SK-N-SH treated with all-trans-retinoic acid at 6 μM for 48 hours (cell line): ENCODE measurements around the gene DRAM1.

Experiments used
- PATZ1 ChIP-seq: fragments of 250-450 bp; sonication (Bioruptor Pico); IDR thresholded peaks from 2 replicates; pipeline ENCODE4 v1.8.0; 2020; ENCODE audit warnings: mild to moderate bottlenecking, moderate library complexity, borderline replicate concordance
- TCF4 ChIP-seq: fragments of 250-450 bp; sonication (Bioruptor Pico); IDR thresholded peaks from 2 replicates; pipeline ENCODE4 v1.8.0; 2021; ENCODE audit warnings: mild to moderate bottlenecking, moderate library complexity, borderline replicate concordance
- TSHZ2 ChIP-seq: fragments of 250-450 bp; sonication (Bioruptor Pico); IDR thresholded peaks from 2 replicates; pipeline ENCODE4 v1.5.0; 2020; ENCODE audit warnings: mild to moderate bottlenecking, moderate library complexity
- ZC3H10 ChIP-seq: fragments of 250-450 bp; sonication (Bioruptor Pico); IDR thresholded peaks from 2 replicates; pipeline ENCODE4 v1.5.1; 2021; ENCODE audit warnings: mild to moderate bottlenecking, moderate library complexity

GRCh38 chr12:101946233-101946611, 68.8 kb downstream of the DRAM1 start:
- no peak for TF ChIP-seq TCF4
- no peak for TF ChIP-seq TSHZ2 (CRISPR knock-in tag)
- no peak for TF ChIP-seq ZC3H10 (CRISPR knock-in tag)
- no peak for TF ChIP-seq PATZ1 (CRISPR knock-in tag)
